Measurements from ENCODE around the gene TBCD. TPM values are rescaled to one million over a fixed set of nuclear protein-coding genes. Genes with fewer than 3 reads are reported as not detected.
A peak's percentile ranks its signal among the peaks of the same experiment; 100 is the strongest.

TBCD gene
- total RNA-seq, 4 donors from 2014 or later = 49.7 to 119 (median 71.5) TPM

- no peak overlapping the region for H3K27ac ChIP-seq
- peaks cover 5% of the 10 kb centered on the region for H3K4me1 ChIP-seq
- H3K36me3 ChIP-seq = peaks cover 86% of the 10 kb centered on the region
- 95% methylated on average over 5 of the region's 12 CpGs for WGBS
- H3K4me3 ChIP-seq = no peak overlapping the region
- DNase-seq (ENCODE audit: low spot score in 2 of 2) = no peak
- H3K9me3 ChIP-seq = no peaks in the 10 kb centered on the region
- TF ChIP-seq CTCF (IDR thresholded peaks at IDR 0.05) (no peak), POLR2A (IDR thresholded peaks at IDR 0.05) (no peak), POLR2AphosphoS5 (IDR thresholded peaks at IDR 0.05) (no peak), EP300 (IDR thresholded peaks at IDR 0.05) (no peak)
- no peaks in the 10 kb centered on the region for H3K27me3 ChIP-seq
Observed at GRCh38 chr17:82926081-82926480, 174.2 kb downstream of the TBCD start.

- Histone ChIP-seq H3K27ac (no peak overlapping the region), H3K4me3 (no peak overlapping the region), H3K27me3 (no peaks in the 10 kb centered on the region), H3K36me3 (peaks cover 87% of the 10 kb centered on the region), H3K9me3 (no peaks in the 10 kb centered on the region), H3K4me1 (peaks cover 10% of the 10 kb centered on the region)
- WGBS = 95% methylated on average over 17 of the region's 18 CpGs
- TF ChIP-seq POLR2AphosphoS5 (IDR thresholded peaks at IDR 0.05) (no peak), EP300 (IDR thresholded peaks at IDR 0.05) (no peak), POLR2A (IDR thresholded peaks at IDR 0.05) (no peak), CTCF (IDR thresholded peaks at IDR 0.05) (no peak)
- DNase-seq (ENCODE audit: low spot score in 2 of 2) = no peak
Observed at GRCh38 chr17:82926716-82927115, 174.9 kb downstream of the TBCD start.

DNA sequence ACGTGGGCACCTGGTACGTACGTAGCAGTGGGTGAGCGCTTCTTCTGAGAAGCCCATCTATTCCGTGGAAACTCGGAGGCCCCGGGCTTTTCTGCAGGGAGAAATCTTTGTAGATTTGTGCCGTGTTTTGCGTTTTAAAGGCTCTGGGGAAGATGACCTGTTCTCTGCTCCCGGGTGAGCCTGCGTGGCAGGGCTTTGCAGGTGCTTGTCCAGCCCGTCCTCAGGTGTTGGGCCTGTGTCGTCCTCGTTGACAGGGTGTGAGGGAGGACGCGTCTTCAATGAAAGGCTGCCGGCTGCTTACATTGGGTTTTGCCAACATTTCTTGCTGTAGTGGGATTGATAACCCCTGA, 175.4 kb downstream of the TBCD start:
- H3K4me3 ChIP-seq = no peak overlapping the region
- H3K36me3 ChIP-seq = peaks cover 84% of the 10 kb centered on the region
- no peaks in the 10 kb centered on the region for H3K9me3 ChIP-seq

DNA sequence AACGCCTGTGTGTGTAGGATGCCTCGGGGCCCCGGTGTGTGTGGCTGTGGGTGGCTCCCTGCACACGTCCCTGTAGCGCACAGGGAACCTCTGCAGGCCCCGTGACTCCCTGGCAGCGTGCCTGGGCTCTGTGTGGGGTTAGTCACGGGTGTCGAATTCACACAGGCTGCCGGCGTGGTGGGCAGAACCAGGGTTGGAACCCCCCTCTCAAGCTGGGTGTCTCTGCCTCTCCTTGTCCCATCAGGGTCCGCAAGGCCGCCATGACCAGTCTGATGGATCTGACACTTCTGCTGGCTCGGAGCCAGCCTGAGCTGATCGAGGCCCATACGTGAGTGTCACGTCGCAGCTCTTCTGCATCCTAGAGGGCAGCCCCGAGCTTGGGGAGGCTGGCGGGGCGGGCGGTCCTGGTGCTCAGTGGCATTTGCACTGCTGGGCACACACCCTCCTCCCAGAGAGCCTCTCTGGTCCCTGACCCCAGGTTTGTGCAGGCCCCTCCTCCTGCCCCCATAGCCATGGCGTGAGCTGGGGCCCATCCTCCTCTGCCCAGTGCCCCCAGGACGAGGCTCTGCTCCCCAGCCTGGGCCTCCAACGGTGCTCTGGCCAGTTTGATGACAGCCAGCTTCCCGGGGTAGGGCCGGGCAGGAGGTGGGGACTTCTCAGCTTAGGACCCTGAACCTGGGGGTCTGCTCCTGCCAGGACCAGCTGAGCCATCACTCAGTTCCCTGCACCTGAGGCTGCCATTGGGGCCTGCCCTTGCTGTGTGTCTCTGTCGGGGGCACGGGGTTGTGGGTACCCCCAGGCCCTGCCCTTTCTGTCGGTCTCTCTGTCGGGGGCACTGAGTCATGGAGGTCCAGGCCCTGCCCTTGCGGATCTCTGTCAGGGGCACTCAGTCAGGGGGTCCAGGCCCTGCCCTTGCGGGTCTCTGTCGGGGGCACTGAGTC, 176.1 kb downstream of the TBCD start:
- 100% methylated on average over 14 of the region's 34 CpGs for WGBS
- no peak overlapping the region for H3K4me3 ChIP-seq
- peaks cover 85% of the 10 kb centered on the region for H3K36me3 ChIP-seq
- DNase-seq (ENCODE audit: low spot score in 2 of 2) = peak in 1 of 2 donors; percentile 60
- H3K9me3 ChIP-seq = no peaks in the 10 kb centered on the region
- peaks cover 10% of the 10 kb centered on the region for H3K4me1 ChIP-seq
- no peaks in the 10 kb centered on the region for H3K27me3 ChIP-seq
- no peak overlapping the region for H3K27ac ChIP-seq
- no peak for TF ChIP-seq EP300 (IDR thresholded peaks at IDR 0.05)
- TF ChIP-seq POLR2AphosphoS5 (IDR thresholded peaks at IDR 0.05) = no peak
- no peak for TF ChIP-seq POLR2A (IDR thresholded peaks at IDR 0.05)
- no peak for TF ChIP-seq CTCF (IDR thresholded peaks at IDR 0.05)

More for the DNA sequence above, 175.4 kb downstream of the TBCD start:
- TF ChIP-seq CTCF (IDR thresholded peaks at IDR 0.05) = no peak
- TF ChIP-seq POLR2A (IDR thresholded peaks at IDR 0.05) = no peak
- TF ChIP-seq POLR2AphosphoS5 (IDR thresholded peaks at IDR 0.05) = no peak
- no peak for TF ChIP-seq EP300 (IDR thresholded peaks at IDR 0.05)
- Histone ChIP-seq H3K4me1 (peaks cover 10% of the 10 kb centered on the region), H3K27me3 (no peaks in the 10 kb centered on the region), H3K27ac (no peak overlapping the region)
- no peak for DNase-seq (ENCODE audit: low spot score in 2 of 2)
- 98% methylated on average over 7 of the region's 17 CpGs for WGBS

DNA sequence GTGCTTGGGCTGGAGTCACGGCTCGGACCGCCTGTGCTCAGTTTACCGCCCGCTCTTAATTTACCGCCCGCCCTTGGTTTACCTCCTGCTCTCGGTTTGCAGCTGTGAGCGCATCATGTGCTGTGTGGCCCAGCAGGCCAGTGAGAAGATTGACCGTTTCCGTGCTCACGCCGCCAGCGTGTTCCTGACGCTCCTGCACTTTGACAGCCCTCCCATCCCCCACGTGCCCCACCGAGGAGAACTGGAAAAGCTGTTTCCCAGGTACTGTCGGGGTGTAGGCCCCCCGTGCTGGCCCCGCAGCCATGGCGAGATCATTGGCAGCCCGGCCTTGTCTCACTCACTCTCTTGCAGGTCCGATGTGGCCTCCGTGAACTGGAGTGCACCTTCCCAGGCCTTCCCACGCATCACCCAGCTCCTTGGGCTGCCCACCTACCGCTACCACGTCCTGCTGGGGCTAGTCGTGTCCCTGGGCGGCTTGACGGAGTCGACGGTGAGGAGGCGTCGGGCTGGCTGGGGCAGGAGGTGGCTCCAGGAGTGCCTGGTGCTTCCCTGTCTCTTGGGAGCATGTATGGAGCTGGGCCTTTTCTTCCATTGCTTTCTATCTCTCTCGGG, 177.3 kb downstream of the TBCD start:
- no peaks in the 10 kb centered on the region for H3K9me3 ChIP-seq
- H3K4me1 ChIP-seq = peaks cover 10% of the 10 kb centered on the region
- no peak for TF ChIP-seq CTCF (IDR thresholded peaks at IDR 0.05)
- TF ChIP-seq POLR2A (IDR thresholded peaks at IDR 0.05) = no peak
- no peak for TF ChIP-seq POLR2AphosphoS5 (IDR thresholded peaks at IDR 0.05)
- no peak for TF ChIP-seq EP300 (IDR thresholded peaks at IDR 0.05)
- peak in 1 of 2 donors; percentile 46 for DNase-seq (ENCODE audit: low spot score in 2 of 2)
- no peak overlapping the region for H3K4me3 ChIP-seq
- no peak overlapping the region for H3K27ac ChIP-seq
- H3K36me3 ChIP-seq = peaks cover 87% of the 10 kb centered on the region
- 97% methylated on average over 18 of the region's 35 CpGs for WGBS
- H3K27me3 ChIP-seq = no peaks in the 10 kb centered on the region
